Right atrium auricular region (tissue), 2 donors: Measurements from ENCODE around the gene C1orf122. TPM values are rescaled to one million over a fixed set of nuclear protein-coding genes. Genes with fewer than 3 reads are reported as not detected.
"Not testable (repeated sequence)": the region's sequence is repeated elsewhere in the genome, so short reads cannot be mapped to it uniquely, and the experiment has no call there.

Source experiments
- DNase-seq: peaks from one replicate; pipeline ENCODE4 v3.0.0-alpha.2; 2019; ENCODE audit warnings: low spot score
- H3K27ac ChIP-seq, 2 donors: fragments of 200-600 bp; sonication (generic); 1 replicate in 1 of 2; 2 replicates in 1 of 2; pipeline ENCODE4 v1.5.1; 2016 to 2019
- H3K27me3 ChIP-seq, 2 donors: fragments of 200-600 bp; sonication (generic); one replicate each; pipeline versions ENCODE4 v1.5.1 to v1.6.0; 2017 to 2019
- H3K36me3 ChIP-seq: fragments of 200-600 bp; sonication (generic); one replicate; pipeline ENCODE4 v1.5.1; 2016
- H3K4me1 ChIP-seq, 2 donors: fragments of 200-600 bp; sonication (generic); one replicate each; pipeline versions ENCODE4 v1.5.1 to v1.6.0; 2017 to 2019
- H3K4me3 ChIP-seq, 2 donors: fragments of 200-600 bp; sonication (generic); 1 replicate in 1 of 2; 2 replicates in 1 of 2; pipeline ENCODE4 v1.5.1; 2017 to 2019; ENCODE audit warnings: mild to moderate bottlenecking in 1 of 2, moderate library complexity in 1 of 2
- H3K9me3 ChIP-seq, 2 donors: fragments of 200-600 bp; sonication (generic); one replicate each; pipeline ENCODE4 v1.5.1; 2019
- CTCF ChIP-seq, 2 donors: fragments of 200-600 bp; sonication (generic); IDR thresholded peaks; one replicate each; pipeline ENCODE4 v1.5.1; 2019; ENCODE audit warnings: antibody characterized with exemption in 2 of 2
- total RNA-seq, 2 donors: library from RNA; depleted of rRNA; stranded (reverse); fragments of >200 nt; gene quantifications; one replicate each; pipeline ENCODE4 v1.1.0, GENCODE V29; 2016

Gene C1orf122
- total RNA-seq, 2 donors from 2014 or later = 71.5 to 89.3 TPM

DNA sequence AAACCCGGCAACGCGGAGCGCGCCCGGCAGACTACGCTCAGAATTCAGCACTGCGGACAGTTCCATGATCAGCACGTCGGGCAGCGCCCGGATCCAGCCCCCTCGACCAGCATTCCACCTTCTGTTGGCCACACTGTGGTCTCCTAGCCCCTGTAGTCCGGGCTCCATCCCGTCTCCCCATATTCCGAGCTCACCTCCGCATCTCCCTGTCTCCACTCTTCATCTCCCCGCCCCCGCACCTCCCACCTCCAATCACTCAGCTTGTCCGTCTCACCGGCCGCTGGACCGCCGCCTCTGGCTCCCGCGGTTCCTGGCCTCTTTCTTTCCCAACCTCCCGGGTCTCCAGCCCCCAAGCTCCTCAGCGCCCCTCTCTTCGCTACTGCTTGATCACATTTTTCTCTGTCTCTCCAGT lies 43.2 kb upstream of the C1orf122 start:
- Histone ChIP-seq H3K36me3 (no peaks in the 10 kb centered on the region), H3K27me3 (peaks cover 3 to 27% of the 10 kb centered on the region in 2 donors), H3K9me3 (no peaks in the 10 kb centered on the region), H3K27ac (no peak overlapping the region), H3K4me1 (peaks cover 0 to 4% of the 10 kb centered on the region in 2 donors), H3K4me3 (no peak overlapping the region)
- no peak for TF ChIP-seq CTCF (IDR thresholded peaks at IDR 0.05)
- DNase-seq = no peak

DNA sequence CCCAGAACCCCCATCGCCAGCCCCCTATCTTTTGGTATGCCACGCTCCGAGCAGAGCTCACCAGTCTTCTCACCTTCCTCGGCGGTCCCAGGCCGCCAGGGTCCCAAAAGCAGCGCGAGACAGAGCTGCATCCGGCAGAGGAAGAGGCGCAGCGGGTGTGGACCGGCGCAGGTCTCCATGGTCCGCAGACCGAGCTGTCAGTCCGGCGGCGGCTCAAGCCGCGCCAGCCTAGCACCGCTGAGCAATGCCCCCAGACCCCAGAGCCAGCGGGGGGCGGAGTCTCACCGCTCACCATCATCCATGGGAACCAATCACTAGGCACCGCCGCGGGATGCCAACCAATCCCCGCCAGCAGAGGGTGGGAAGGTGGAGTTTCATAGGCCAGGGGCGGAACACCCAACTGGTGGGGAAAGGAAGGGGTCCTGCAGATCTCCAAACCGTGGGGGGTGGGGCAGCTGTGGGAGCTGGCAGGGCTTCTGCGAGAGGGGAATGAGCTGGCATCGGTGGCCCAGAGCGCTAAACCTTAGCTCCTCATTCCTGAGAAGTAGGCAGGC lies 42.6 kb upstream of the C1orf122 start, which contains the start of gene EPHA10:
Gene EPHA10 (minus strand): TSS at position 233 of the 554 bp plus-strand sequence. CDS start 54 bp downstream, at position 179.
- no peak for DNase-seq
- no peak within 1 kb of the TSS for H3K4me3 ChIP-seq
- no peaks in the 10 kb centered on the region for H3K36me3 ChIP-seq
- TF ChIP-seq CTCF (IDR thresholded peaks at IDR 0.05) = no peak
- H3K4me1 ChIP-seq = peaks cover 0 to 4% of the 10 kb centered on the region in 2 donors
- no peak within 1 kb of the TSS for H3K27ac ChIP-seq
- H3K27me3 ChIP-seq = peaks cover 3 to 27% of the 10 kb centered on the region in 2 donors
- H3K9me3 ChIP-seq = no peaks in the 10 kb centered on the region

- H3K27ac ChIP-seq = no peak overlapping the region
- no peaks in the 10 kb centered on the region for H3K9me3 ChIP-seq
- H3K4me3 ChIP-seq = no peak overlapping the region
- no peaks in the 10 kb centered on the region for H3K36me3 ChIP-seq
- H3K4me1 ChIP-seq = peaks cover 0 to 4% of the 10 kb centered on the region in 2 donors
- TF ChIP-seq CTCF (IDR thresholded peaks at IDR 0.05) = no peak
- DNase-seq = no peak
- H3K27me3 ChIP-seq = peaks cover 3 to 27% of the 10 kb centered on the region in 2 donors
These were observed 41.5 kb upstream of the C1orf122 start for GRCh38 chr1:37765916-37766664.

DNA sequence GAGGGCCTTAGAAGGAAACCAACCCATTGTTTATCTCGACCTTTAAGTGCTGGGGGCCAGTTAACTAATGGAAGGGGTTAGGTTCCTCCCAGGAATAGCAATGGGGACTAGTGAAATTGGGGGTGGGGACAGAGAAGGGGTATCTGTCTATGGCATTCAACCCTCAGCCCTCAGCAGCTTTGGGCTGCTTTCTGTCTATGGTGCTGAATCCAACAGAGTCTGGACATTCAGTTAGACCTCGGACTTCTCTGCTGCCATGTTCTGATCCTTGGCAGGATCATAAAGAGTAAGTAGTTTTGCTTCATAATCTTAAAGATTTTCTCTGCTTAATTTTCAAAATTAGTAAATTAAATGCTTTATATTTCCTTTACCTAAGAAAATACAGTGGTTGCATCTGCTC lies 40.1 kb upstream of the C1orf122 start:
- DNase-seq = no peak
- peaks cover 0 to 4% of the 10 kb centered on the region in 2 donors for H3K4me1 ChIP-seq
- H3K27me3 ChIP-seq = peaks cover 3 to 27% of the 10 kb centered on the region in 2 donors
- H3K36me3 ChIP-seq = no peaks in the 10 kb centered on the region
- no peak for TF ChIP-seq CTCF (IDR thresholded peaks at IDR 0.05)
- H3K4me3 ChIP-seq = no peak overlapping the region
- H3K27ac ChIP-seq = no peak overlapping the region
- no peaks in the 10 kb centered on the region for H3K9me3 ChIP-seq

DNA sequence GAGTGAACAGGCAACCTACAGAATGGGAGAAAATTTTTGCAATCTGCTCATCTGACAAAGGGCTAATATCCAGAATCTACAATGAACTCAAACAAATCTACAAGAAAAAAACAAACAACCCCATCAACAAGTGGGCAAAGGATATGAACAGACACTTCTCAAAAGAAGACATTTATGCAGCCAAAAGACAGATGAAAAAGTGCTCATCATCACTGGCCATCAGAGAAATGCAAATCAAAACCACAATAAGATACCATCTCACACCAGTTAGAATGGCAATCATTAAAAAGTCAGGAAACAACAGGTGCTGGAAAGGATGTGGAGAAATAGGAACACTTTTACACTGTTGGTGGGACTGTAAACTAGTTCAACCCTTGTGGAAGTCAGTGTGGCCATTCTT lies 36.1 kb upstream of the C1orf122 start:
- not testable (repeated sequence) for DNase-seq

DNA sequence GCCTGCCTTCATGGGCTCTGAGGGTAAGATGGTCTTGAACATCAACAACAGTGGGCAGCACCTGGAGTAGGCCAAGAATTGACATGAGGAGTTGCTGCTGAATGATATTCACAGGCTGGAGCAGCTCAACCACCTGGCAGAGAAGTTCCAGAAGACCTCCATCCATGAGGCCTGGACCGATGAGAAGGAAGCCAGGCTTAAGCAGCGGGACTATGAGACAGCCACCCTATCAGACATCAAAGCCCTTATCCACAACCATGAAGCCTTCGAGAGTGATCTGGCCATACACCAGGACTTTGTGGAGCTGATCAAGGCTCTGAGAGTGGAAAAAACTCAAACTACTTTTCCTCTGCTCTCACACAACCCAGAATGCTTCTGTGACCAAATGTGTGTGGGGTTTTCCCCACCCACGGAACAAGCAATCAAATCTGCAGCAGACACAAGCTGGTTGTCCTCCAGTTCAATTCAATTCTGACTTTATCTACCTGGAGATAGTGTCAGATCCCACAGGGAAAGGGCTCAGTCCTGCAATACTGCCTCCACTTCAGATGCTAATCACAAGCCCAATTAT lies 30.6 kb upstream of the C1orf122 start:
- no peaks in the 10 kb centered on the region for H3K9me3 ChIP-seq
- no peaks in the 10 kb centered on the region for H3K27me3 ChIP-seq
- no peak overlapping the region for H3K27ac ChIP-seq
- no peaks in the 10 kb centered on the region for H3K36me3 ChIP-seq
- no peak overlapping the region for H3K4me3 ChIP-seq
- no peak for TF ChIP-seq CTCF (IDR thresholded peaks at IDR 0.05)
- H3K4me1 ChIP-seq = no peaks in the 10 kb centered on the region
- DNase-seq = no peak

More for the DNA sequence above, 36.1 kb upstream of the C1orf122 start:
- not testable (repeated sequence) for H3K9me3 ChIP-seq, H3K27me3 ChIP-seq, H3K4me1 ChIP-seq, H3K36me3 ChIP-seq, H3K4me3 ChIP-seq, H3K27ac ChIP-seq
